ENCODE measurements around the gene TMEM8B.
"Not testable (repeated sequence)": the region's sequence is repeated elsewhere in the genome, so short reads cannot be mapped to it uniquely, and the experiment has no call there.

Gene TMEM8B

DNA sequence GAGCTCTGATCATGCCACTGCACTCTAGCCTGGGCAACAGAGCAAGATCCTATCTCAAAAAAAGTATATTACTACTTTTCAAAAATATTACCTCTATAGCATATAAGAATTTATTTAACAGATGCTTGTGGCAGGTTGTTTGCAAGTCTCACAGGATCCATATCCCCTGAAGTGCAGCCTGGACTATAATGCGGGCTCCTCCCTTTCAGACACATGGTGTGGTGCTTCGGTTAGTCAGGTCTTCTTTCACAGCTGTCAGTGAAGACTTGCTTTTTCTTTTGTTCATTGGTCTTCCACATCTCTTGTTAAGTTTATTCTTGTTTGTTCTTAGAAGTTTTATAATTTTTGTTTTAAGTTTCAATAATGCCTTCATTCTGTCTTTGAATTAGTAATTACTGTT lies 67.5 kb downstream of the TMEM8B start:
- Histone ChIP-seq H3K36me3 (ENCODE audit: insufficient read depth, low read length) (no peaks in the 10 kb centered on the region), H3K9ac (ENCODE audit: low read depth, low read length, poor library complexity, severe bottlenecking) (no peak overlapping the region), H3K27me3 (ENCODE audit: insufficient read depth, low read length, poor library complexity, severe bottlenecking) (no peaks in the 10 kb centered on the region), H3K9me3 (ENCODE audit: insufficient read depth, low read depth, low read length) (no peaks in the 10 kb centered on the region), H4K20me1 (ENCODE audit: insufficient read depth, low read length, poor library complexity, severe bottlenecking) (no peaks in the 10 kb centered on the region), H3K4me1 (ENCODE audit: insufficient read depth, low read length, poor library complexity, severe bottlenecking) (no peaks in the 10 kb centered on the region), H2AFZ (ENCODE audit: low read length) (no peak overlapping the region), H3F3A (ENCODE audit: low read depth) (no peaks in the 10 kb centered on the region), H3K79me2 (ENCODE audit: insufficient read depth, low read length) (no peaks in the 10 kb centered on the region), H3K9me2 (replicated peaks; ENCODE audit: low read depth, low read length) (no peaks in the 10 kb centered on the region), H3K4me2 (ENCODE audit: low read depth, low read length, poor library complexity, severe bottlenecking) (no peak overlapping the region), H3K4me3 (ENCODE audit: low read length, poor library complexity, severe bottlenecking) (no peak overlapping the region)
- TF ChIP-seq, protein P1, sequence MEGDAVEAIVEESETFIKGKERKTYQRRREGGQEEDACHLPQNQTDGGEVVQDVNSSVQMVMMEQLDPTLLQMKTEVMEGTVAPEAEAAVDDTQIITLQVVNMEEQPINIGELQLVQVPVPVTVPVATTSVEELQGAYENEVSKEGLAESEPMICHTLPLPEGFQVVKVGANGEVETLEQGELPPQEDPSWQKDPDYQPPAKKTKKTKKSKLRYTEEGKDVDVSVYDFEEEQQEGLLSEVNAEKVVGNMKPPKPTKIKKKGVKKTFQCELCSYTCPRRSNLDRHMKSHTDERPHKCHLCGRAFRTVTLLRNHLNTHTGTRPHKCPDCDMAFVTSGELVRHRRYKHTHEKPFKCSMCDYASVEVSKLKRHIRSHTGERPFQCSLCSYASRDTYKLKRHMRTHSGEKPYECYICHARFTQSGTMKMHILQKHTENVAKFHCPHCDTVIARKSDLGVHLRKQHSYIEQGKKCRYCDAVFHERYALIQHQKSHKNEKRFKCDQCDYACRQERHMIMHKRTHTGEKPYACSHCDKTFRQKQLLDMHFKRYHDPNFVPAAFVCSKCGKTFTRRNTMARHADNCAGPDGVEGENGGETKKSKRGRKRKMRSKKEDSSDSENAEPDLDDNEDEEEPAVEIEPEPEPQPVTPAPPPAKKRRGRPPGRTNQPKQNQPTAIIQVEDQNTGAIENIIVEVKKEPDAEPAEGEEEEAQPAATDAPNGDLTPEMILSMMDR (conservative IDR thresholded peaks at IDR 0.05; ENCODE audit: low read length) = no peak
- TF ChIP-seq EZH2phosphoT487 (IDR thresholded peaks at IDR 0.05; ENCODE audit: borderline replicate concordance) = no peak

DNA sequence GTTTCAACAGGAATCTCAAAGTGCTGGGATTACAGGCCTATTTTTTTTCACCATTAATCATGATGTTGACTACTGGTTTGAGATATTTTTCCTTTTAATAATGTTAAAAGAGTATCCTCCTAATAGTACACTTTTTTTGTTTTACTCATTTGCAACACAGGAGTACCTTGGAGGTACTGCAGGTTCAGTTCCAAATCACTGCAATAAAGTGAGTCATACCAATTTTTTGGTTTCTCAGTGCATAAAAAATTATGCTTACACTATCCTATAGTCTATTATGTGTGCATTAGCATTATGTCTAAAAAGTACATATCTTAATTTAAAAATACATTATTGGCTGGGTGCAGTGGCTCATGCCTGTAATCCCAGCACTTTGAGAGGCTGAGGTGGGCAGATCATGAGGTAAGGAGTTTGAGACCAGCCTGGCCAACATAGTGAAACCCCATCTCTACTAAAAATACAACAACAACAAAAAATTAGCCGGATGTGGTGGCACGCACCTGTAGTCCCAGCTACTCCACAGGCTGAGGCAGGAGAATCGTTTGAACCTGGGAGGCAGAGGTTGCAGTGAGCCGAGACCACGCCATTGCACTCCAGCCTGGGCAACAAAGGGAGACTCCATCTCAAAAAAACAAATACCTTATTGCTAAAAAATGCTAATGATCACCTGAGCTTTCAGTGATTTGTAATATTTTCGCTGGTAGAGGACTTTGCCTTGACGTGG lies 68.5 kb downstream of the TMEM8B start:
- H2AFZ ChIP-seq (ENCODE audit: low read length); H4K20me1 ChIP-seq (ENCODE audit: insufficient read depth, low read length, poor library complexity, severe bottlenecking); H3K4me2 ChIP-seq (ENCODE audit: low read depth, low read length, poor library complexity, severe bottlenecking); H3K9me3 ChIP-seq (ENCODE audit: insufficient read depth, low read depth, low read length); H3K9ac ChIP-seq (ENCODE audit: low read depth, low read length, poor library complexity, severe bottlenecking); H3K4me3 ChIP-seq (ENCODE audit: low read length, poor library complexity, severe bottlenecking); H3K27me3 ChIP-seq (ENCODE audit: insufficient read depth, low read length, poor library complexity, severe bottlenecking); H3K9me2 ChIP-seq (replicated peaks; ENCODE audit: low read depth, low read length); H3K36me3 ChIP-seq (ENCODE audit: insufficient read depth, low read length); H3F3A ChIP-seq (ENCODE audit: low read depth); H3K79me2 ChIP-seq (ENCODE audit: insufficient read depth, low read length); H3K4me1 ChIP-seq (ENCODE audit: insufficient read depth, low read length, poor library complexity, severe bottlenecking): not testable (repeated sequence)

DNA sequence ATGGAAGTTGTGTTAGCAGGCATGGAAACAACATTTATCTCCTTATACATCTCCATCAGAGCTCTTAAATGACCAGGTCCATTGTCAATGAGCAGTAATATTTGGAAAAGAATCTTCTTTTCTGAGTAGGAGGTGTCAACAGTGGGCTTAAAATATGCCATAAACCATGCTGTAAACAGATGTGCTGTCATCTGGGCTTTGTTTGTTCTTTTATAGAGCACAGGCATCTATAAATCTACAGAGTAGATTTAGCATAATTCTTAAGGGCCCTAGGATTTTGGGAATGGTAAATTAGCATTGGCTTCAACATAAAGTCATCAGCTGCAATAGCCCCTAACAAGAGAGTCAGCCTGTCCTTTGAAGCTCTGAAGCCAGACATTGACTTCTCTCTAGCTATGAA lies 69.3 kb downstream of the TMEM8B start:
- H3K36me3 ChIP-seq (ENCODE audit: insufficient read depth, low read length) = no peaks in the 10 kb centered on the region
- no peaks in the 10 kb centered on the region for H3K9me2 ChIP-seq (replicated peaks; ENCODE audit: low read depth, low read length)
- no peaks in the 10 kb centered on the region for H4K20me1 ChIP-seq (ENCODE audit: insufficient read depth, low read length, poor library complexity, severe bottlenecking)
- H2AFZ ChIP-seq (ENCODE audit: low read length) = no peak overlapping the region
- H3K4me3 ChIP-seq (ENCODE audit: low read length, poor library complexity, severe bottlenecking) = no peak overlapping the region
- H3K4me2 ChIP-seq (ENCODE audit: low read depth, low read length, poor library complexity, severe bottlenecking) = no peak overlapping the region
- H3K9me3 ChIP-seq (ENCODE audit: insufficient read depth, low read depth, low read length) = no peaks in the 10 kb centered on the region
- H3K4me1 ChIP-seq (ENCODE audit: insufficient read depth, low read length, poor library complexity, severe bottlenecking) = no peaks in the 10 kb centered on the region
- no peaks in the 10 kb centered on the region for H3K79me2 ChIP-seq (ENCODE audit: insufficient read depth, low read length)
- no peak overlapping the region for H3K9ac ChIP-seq (ENCODE audit: low read depth, low read length, poor library complexity, severe bottlenecking)
- TF ChIP-seq, protein P1 (conservative IDR thresholded peaks at IDR 0.05; ENCODE audit: low read length) = no peak
- no peaks in the 10 kb centered on the region for H3F3A ChIP-seq (ENCODE audit: low read depth)
- H3K27me3 ChIP-seq (ENCODE audit: insufficient read depth, low read length, poor library complexity, severe bottlenecking) = no peaks in the 10 kb centered on the region

DNA sequence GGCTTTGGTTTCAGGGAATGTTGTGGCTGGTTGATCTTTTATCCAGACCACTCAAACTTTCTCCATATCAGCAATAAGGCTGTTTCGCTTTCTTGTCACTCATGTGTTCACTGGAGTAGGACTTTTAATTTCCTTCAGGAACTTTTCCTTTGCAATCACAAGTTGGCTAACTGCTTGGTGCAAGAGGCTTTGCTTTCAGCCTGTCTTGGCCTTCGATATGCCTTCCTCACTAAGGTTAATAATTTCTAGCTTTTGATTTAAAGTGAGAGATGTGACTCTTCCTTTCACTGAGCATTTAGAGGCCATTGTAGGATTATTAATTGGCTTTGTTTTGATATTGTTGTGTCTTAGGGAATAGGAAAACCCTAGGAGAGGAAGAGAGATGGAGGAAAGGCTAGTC lies 70.0 kb downstream of the TMEM8B start:
- no peaks in the 10 kb centered on the region for H3K4me1 ChIP-seq (ENCODE audit: insufficient read depth, low read length, poor library complexity, severe bottlenecking)
- H3K4me3 ChIP-seq (ENCODE audit: low read length, poor library complexity, severe bottlenecking) = no peak overlapping the region
- TF ChIP-seq, protein P1 (conservative IDR thresholded peaks at IDR 0.05; ENCODE audit: low read length) = no peak
- TF ChIP-seq EZH2phosphoT487 (IDR thresholded peaks at IDR 0.05; ENCODE audit: borderline replicate concordance) = no peak
- no peaks in the 10 kb centered on the region for H3K79me2 ChIP-seq (ENCODE audit: insufficient read depth, low read length)
- H3K36me3 ChIP-seq (ENCODE audit: insufficient read depth, low read length) = no peaks in the 10 kb centered on the region
- no peaks in the 10 kb centered on the region for H3K9me2 ChIP-seq (replicated peaks; ENCODE audit: low read depth, low read length)
- H3K4me2 ChIP-seq (ENCODE audit: low read depth, low read length, poor library complexity, severe bottlenecking) = no peak overlapping the region
- H2AFZ ChIP-seq (ENCODE audit: low read length) = no peak overlapping the region
- no peaks in the 10 kb centered on the region for H3F3A ChIP-seq (ENCODE audit: low read depth)
- no peak overlapping the region for H3K9ac ChIP-seq (ENCODE audit: low read depth, low read length, poor library complexity, severe bottlenecking)
- H3K9me3 ChIP-seq (ENCODE audit: insufficient read depth, low read depth, low read length) = no peaks in the 10 kb centered on the region
- no peaks in the 10 kb centered on the region for H4K20me1 ChIP-seq (ENCODE audit: insufficient read depth, low read length, poor library complexity, severe bottlenecking)
- H3K27me3 ChIP-seq (ENCODE audit: insufficient read depth, low read length, poor library complexity, severe bottlenecking) = no peaks in the 10 kb centered on the region

Data from Loucy (cell line).